Astrocyte (in vitro differentiated cells and primary cell): Measurements from ENCODE around the gene CCDC93.

ENCODE experiments used
- CTCF ChIP-seq: IDR thresholded peaks from 2 replicates; pipeline ENCODE4 v1.5.1; 2011; ENCODE audit warnings: low read depth, mild to moderate bottlenecking, inconsistent platforms, low read length, moderate library complexity; ENCODE audit not compliant: insufficient read depth
- EZH2 ChIP-seq: IDR thresholded peaks from 2 replicates; pipeline ENCODE4 v1.6.1; 2012; ENCODE audit warnings: mild to moderate bottlenecking, low read length, inconsistent platforms; ENCODE audit not compliant: insufficient read depth

DNA sequence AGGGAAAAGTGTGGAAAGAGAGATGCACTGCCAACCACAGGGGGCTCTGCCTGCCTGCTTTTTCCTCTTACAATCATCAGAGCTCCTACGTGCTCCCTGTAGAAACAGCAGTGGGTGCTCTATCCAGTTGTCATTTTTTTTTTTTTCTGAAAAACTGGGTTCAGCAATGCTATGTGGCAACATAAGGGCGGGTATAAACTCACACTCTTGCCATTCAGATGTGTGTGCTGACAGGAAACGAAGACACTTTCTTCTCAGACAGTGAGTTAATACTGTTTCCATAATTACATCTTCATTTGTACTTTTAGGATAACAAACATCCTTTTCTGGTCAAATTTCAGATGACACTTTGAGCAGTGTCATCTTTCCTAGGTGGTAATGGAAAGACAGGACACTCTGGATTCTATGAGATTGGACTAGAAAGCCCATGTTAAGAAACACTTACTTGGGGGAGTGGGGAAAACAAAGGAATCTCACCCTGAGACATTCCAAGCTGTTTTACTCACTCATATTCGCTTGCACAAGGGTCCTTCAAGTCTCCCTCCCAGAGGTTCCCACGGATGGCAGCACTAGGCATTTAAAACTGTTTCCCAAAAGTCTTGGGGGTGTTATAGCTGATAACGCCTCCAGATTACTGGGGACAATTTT, 41.3 kb downstream of the CCDC93 start:
- peak; percentile 6 for TF ChIP-seq CTCF
- TF ChIP-seq EZH2, result no peak
